ENCODE data around the gene SPATA2. TPM values are rescaled to one million over a fixed set of nuclear protein-coding genes. Genes with fewer than 3 reads are reported as not detected.

Gene SPATA2
- total RNA-seq, 5 donors from 2014 or later (not counting 1 experiment from before 2014, with no cell fraction given), result 9.6 to 19.4 (median 10.4) TPM

Other genes with a start within 250 kb of the SPATA2 start
- gene B4GALT5, start 201.7 kb downstream of the SPATA2 start, total RNA-seq, result 10 to 100 TPM in 2 of 5 donors, 1 to 10 TPM in 3; 4.6 to 11.9 (median 9.2) TPM
- 10 to 100 TPM; 22.2 to 34.2 (median 25.6) TPM for gene SLC9A8, start 102.7 kb downstream of the SPATA2 start, total RNA-seq
- gene RNF114, start 20.9 kb upstream of the SPATA2 start, total RNA-seq, result 100 to 1,000 TPM in 2 of 5 donors, 10 to 100 TPM in 3; 83.5 to 109 (median 95.7) TPM
- gene SNAI1, start 67.5 kb upstream of the SPATA2 start, total RNA-seq, result 1 to 10 TPM in 3 of 5 donors, under 1 TPM in 2; 0.95 to 3.1 (median 1.3) TPM
- 100 to 1,000 TPM; 107 to 194 (median 116) TPM for gene UBE2V1, start 197.6 kb upstream of the SPATA2 start, total RNA-seq
- 10 to 100 TPM; 17.6 to 20.0 (median 18.3) TPM for gene PEDS1, start 238.2 kb upstream of the SPATA2 start, total RNA-seq

Data from T-cell (primary cell).